ENCODE measurements around the gene ACAD11.

ACAD11 gene

GRCh38 chr3:132659365-132660051 is at the start of gene ACAD11:
TSS of gene ACAD11 (minus strand) at chr3:132659809. CDS start at chr3:132659751, 58 bp downstream.
- TF ChIP-seq JUND (IDR thresholded peaks at IDR 0.05; ENCODE audit: low read depth), result no peak
- in situ Hi-C loops (cut with HindIII; ENCODE audit: low pct_unique_long_range_greater_than_20kb, low sequenced_read_pairs), result no loop called here
- DNase-seq (ENCODE audit: low read depth in 1 of 2, low spot score in 1 of 2), result peak; percentile 79 to 80

- in situ Hi-C loops (cut with HindIII; ENCODE audit: low pct_unique_long_range_greater_than_20kb, low sequenced_read_pairs), result no loop called here
- no peak for DNase-seq (ENCODE audit: low read depth in 1 of 2, low spot score in 1 of 2)
- no peak for TF ChIP-seq JUND (IDR thresholded peaks at IDR 0.05; ENCODE audit: low read depth)
These were observed 44.1 kb upstream of the ACAD11 start for GRCh38 chr3:132703733-132704132.

GRCh38 chr3:132695422-132695821 is 35.8 kb upstream of the ACAD11 start:
- no peak for DNase-seq (ENCODE audit: low read depth in 1 of 2, low spot score in 1 of 2)
- no peak for TF ChIP-seq JUND (IDR thresholded peaks at IDR 0.05; ENCODE audit: low read depth)
- in situ Hi-C loops (cut with HindIII; ENCODE audit: low pct_unique_long_range_greater_than_20kb, low sequenced_read_pairs), result no loop called here

- TF ChIP-seq JUND (IDR thresholded peaks at IDR 0.05; ENCODE audit: low read depth), result no peak
- in situ Hi-C loops (cut with HindIII; ENCODE audit: low pct_unique_long_range_greater_than_20kb, low sequenced_read_pairs), result no loop called here
- DNase-seq (ENCODE audit: low read depth in 1 of 2, low spot score in 1 of 2), result no peak
These were observed 35.4 kb upstream of the ACAD11 start for GRCh38 chr3:132694991-132695390.

- TF ChIP-seq JUND (IDR thresholded peaks at IDR 0.05; ENCODE audit: low read depth), result no peak
- in situ Hi-C loops (cut with HindIII; ENCODE audit: low pct_unique_long_range_greater_than_20kb, low sequenced_read_pairs), result no loop called here
- DNase-seq (ENCODE audit: low read depth in 1 of 2, low spot score in 1 of 2), result no peak
These were observed 30.4 kb upstream of the ACAD11 start for GRCh38 chr3:132690040-132690439.

GRCh38 chr3:132682201-132682600 is 22.6 kb upstream of the ACAD11 start:
- in situ Hi-C loops (cut with HindIII; ENCODE audit: low pct_unique_long_range_greater_than_20kb, low sequenced_read_pairs), result no loop called here
- no peak for TF ChIP-seq JUND (IDR thresholded peaks at IDR 0.05; ENCODE audit: low read depth)
- no peak for DNase-seq (ENCODE audit: low read depth in 1 of 2, low spot score in 1 of 2)

GRCh38 chr3:132681421-132681820 is 21.8 kb upstream of the ACAD11 start:
- TF ChIP-seq JUND (IDR thresholded peaks at IDR 0.05; ENCODE audit: low read depth), result no peak
- in situ Hi-C loops (cut with HindIII; ENCODE audit: low pct_unique_long_range_greater_than_20kb, low sequenced_read_pairs), result no loop called here
- no peak for DNase-seq (ENCODE audit: low read depth in 1 of 2, low spot score in 1 of 2)

- no peak for TF ChIP-seq JUND (IDR thresholded peaks at IDR 0.05; ENCODE audit: low read depth)
- in situ Hi-C loops (cut with HindIII; ENCODE audit: low pct_unique_long_range_greater_than_20kb, low sequenced_read_pairs), result no loop called here
- DNase-seq (ENCODE audit: low read depth in 1 of 2, low spot score in 1 of 2), result no peak
These were observed 20.3 kb upstream of the ACAD11 start for GRCh38 chr3:132679911-132680310.

GRCh38 chr3:132675408-132675807 is 15.8 kb upstream of the ACAD11 start:
- TF ChIP-seq JUND (IDR thresholded peaks at IDR 0.05; ENCODE audit: low read depth), result no peak
- no peak for DNase-seq (ENCODE audit: low read depth in 1 of 2, low spot score in 1 of 2)
- in situ Hi-C loops (cut with HindIII; ENCODE audit: low pct_unique_long_range_greater_than_20kb, low sequenced_read_pairs), result no loop called here

GRCh38 chr3:132669256-132669777 is 9.7 kb upstream of the ACAD11 start:
- TF ChIP-seq JUND (IDR thresholded peaks at IDR 0.05; ENCODE audit: low read depth), result no peak
- in situ Hi-C loops (cut with HindIII; ENCODE audit: low pct_unique_long_range_greater_than_20kb, low sequenced_read_pairs), result no loop called here
- DNase-seq (ENCODE audit: low read depth in 1 of 2, low spot score in 1 of 2), result no peak

GRCh38 chr3:132665230-132665745 is 5.7 kb upstream of the ACAD11 start:
- no peak for TF ChIP-seq JUND (IDR thresholded peaks at IDR 0.05; ENCODE audit: low read depth)
- in situ Hi-C loops (cut with HindIII; ENCODE audit: low pct_unique_long_range_greater_than_20kb, low sequenced_read_pairs), result no loop called here
- DNase-seq (ENCODE audit: low read depth in 1 of 2, low spot score in 1 of 2), result no peak

GRCh38 chr3:132662212-132662611 is 2.6 kb upstream of the ACAD11 start:
- TF ChIP-seq JUND (IDR thresholded peaks at IDR 0.05; ENCODE audit: low read depth), result no peak
- in situ Hi-C loops (cut with HindIII; ENCODE audit: low pct_unique_long_range_greater_than_20kb, low sequenced_read_pairs), result no loop called here
- no peak for DNase-seq (ENCODE audit: low read depth in 1 of 2, low spot score in 1 of 2)

- in situ Hi-C loops (cut with HindIII; ENCODE audit: low pct_unique_long_range_greater_than_20kb, low sequenced_read_pairs), result no loop called here
These were observed 1.5 kb upstream of the ACAD11 start for GRCh38 chr3:132661101-132661500.

GRCh38 chr3:132660811-132661070 is 1.1 kb upstream of the ACAD11 start:
- TF ChIP-seq JUND (IDR thresholded peaks at IDR 0.05; ENCODE audit: low read depth), result no peak
- DNase-seq (ENCODE audit: low read depth in 1 of 2, low spot score in 1 of 2), result no peak
- in situ Hi-C loops (cut with HindIII; ENCODE audit: low pct_unique_long_range_greater_than_20kb, low sequenced_read_pairs), result no loop called here

More at GRCh38 chr3:132661101-132661500, 1.5 kb upstream of the ACAD11 start:
- TF ChIP-seq JUND (IDR thresholded peaks at IDR 0.05; ENCODE audit: low read depth), result no peak
- no peak for DNase-seq (ENCODE audit: low read depth in 1 of 2, low spot score in 1 of 2)
